M059J (cell line): ENCODE results near the gene CARD19. TPM values are rescaled to one million over a fixed set of nuclear protein-coding genes. Genes with fewer than 3 reads are reported as not detected.

Experiments
- DNase-seq: peaks from one replicate; pipeline ENCODE4 v3.0.0-alpha.2; 2012; ENCODE audit warnings: low read depth
- total RNA-seq: library from RNA; depleted of rRNA; stranded (reverse); fragments of >200 nt; shearing (Covaris generic); gene quantifications from 2 replicates; pipeline ENCODE4 v1.2.3, GENCODE V29; 2014

The CARD19 gene
- total RNA-seq, 1 experiment from 2014 or later = 88.4 TPM

DNA sequence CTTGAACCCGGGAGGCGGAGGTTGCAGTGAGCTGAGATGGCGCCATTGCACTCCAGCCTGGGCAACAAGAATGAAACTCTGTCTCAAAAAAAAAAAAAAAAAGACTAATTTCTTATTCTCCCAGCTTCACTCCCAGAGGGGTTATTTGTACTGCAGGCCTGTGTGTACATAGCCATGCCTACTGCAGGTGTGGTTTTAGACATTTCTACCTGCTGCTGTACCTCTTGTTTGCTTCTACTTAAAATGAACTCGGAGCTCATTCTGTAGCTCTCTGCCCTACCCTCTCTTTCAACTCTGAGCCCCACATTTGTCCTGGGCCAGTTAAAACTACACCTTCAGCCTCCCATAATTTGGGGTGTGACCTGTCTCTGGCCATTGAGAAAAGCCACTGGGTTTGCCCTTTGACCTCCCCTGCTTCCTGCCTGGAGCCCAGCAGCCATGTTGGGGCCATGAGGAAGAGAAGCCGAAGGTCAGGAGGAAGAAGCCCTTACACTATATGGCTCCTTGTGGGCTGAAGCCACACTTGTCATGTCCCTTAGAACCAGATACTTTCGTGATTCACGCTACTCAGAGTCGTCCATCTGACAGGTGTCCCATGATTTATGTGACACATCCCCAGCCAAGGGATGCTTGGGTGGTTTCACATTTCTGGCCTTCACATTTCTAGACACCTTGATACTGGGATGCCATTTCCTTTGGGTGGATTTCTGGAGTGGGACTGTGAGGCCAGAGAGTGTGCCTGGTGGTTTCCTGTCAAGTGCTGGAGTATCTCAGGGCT lies 9.4 kb upstream of the CARD19 start:
- DNase-seq = no peak

DNA sequence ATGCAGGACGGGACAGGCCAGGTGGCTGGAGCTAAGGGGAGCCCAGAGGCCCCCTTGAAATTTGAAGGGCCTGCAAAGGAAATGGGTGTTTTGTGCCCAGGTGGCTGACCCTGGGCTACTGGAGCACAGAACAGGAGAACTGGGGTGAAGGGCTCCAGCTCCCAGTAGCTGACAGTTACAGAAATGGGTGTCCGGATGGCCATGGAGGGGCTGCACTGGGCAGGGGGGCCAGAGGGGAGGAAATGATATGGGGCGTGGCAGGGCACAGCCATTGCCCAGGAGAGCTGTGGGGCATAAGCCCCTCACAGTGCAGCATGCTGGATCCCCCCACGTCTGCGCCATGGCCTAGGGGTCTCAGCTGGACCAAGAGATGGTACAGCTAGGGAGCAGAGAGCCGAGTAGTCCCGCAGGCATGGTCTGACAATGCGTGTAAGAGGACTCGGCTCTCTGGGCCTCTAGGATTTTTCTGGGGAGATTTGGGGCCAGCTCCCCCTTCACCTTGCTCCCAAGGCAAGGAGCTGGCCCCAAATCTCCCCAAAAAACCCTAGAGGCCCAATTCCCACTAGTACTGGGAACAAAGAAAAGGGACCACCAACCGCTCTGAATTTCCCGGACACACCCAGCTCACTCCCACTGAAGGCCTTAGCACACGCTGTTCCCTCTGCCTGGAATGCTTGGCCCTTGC lies 7.9 kb upstream of the CARD19 start:
- no peak for DNase-seq

DNA sequence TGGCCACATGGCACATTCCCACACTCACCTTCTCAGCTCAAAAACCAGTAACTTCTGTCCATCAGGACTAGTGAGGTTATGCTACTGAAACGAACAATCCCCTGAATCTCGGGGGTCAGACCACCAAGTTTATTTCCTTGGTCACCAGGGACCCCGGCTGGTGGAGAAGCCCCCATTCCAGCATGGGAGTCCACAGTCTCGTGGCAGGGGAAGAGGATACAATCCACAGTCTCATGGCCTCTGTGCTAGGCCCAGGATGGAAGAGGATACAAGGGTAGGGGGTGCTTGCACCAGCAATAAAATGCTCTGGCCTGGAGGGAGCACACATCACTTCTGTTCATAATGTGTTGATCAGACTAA lies 7.4 kb upstream of the CARD19 start:
- DNase-seq = no peak

DNA sequence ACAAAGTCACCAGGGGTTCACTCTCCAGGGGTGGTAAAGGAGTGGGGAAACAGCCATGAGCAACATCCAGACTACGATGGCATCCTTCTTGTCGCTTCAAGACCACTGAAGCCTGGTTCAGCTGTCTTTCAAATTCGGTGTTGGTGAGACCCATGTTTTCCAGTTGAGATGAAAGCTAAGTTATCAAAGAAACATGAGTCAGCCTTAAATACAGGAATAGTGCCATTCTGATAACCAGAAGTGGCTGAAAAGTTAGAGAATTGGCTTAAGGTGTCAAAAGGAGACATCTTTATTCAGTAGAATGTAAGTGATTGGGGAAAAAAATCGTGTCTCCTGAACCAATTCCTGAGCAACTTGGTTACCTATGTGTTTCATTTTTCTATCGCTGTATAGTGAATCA lies 7.0 kb upstream of the CARD19 start:
- DNase-seq = no peak

DNA sequence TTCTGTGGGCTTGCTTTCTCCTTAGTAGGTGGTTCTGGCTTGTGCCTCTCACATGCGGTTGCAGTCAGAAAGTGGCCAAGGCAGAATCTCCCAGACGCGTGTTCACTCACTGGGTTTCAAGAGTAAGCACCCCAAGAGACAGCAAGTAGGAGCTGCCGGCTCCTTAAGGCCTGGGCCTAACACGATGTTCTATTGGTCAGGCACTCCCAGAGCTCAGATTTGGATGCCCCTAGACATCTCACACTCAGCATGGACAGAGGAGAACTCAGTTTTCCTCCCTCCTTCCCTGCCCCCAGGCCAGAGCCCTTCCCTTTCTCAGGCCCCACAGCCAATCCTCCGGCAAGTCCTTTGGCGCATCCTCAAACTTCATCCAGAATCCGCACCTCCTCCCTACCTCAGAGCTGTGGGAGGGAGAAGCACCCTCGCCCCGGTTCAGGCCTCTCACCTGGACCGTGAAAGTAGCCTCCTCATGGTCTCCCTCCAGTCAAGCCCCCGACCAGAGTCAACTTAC lies 6.5 kb upstream of the CARD19 start:
- DNase-seq = no peak

DNA sequence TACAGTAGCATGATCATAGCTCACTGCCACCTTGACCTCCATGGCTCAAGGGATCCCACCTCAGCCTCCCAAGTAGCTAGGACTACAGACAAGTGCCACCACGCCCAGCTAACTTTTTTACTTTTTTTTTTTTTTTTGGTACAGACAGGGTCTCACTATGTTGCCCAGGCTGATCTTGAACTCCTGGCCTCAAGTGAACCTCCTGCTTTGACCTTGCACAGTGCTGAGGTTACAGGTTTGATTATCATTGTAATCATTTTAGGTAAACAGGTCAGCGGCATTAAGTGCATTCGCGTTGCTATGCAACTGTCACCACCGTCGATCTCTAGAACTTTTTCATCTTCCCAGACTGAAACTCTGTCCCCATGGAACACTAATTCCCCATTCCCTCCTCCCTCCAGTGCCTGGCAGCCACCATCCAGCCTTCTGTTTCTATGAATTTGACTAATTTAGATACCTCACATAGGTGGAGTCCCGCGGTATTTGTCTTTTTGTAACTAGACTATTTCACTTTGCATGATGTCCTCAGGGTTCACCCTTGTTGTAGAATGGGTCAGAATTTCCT lies 5.8 kb upstream of the CARD19 start:
- no peak for DNase-seq

DNA sequence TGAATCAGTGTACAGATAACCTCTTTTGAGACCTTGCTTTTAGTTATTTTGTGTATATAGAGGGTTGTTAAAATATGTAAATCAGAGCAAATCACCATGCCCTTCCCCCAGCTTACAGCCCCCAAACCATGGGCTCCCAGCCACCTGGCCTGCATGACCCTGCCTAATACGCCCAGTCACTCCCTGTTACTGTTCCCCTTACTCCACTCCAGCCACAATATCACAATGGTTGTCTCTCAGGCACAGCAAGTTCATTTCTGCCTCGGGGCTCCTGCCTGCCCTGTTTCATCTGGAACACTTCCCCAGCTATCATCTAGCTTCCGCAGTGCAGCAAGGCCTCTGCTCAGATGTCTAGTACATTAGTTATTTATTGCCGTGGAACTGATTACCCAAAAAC lies 5.0 kb upstream of the CARD19 start:
- DNase-seq = no peak

DNA sequence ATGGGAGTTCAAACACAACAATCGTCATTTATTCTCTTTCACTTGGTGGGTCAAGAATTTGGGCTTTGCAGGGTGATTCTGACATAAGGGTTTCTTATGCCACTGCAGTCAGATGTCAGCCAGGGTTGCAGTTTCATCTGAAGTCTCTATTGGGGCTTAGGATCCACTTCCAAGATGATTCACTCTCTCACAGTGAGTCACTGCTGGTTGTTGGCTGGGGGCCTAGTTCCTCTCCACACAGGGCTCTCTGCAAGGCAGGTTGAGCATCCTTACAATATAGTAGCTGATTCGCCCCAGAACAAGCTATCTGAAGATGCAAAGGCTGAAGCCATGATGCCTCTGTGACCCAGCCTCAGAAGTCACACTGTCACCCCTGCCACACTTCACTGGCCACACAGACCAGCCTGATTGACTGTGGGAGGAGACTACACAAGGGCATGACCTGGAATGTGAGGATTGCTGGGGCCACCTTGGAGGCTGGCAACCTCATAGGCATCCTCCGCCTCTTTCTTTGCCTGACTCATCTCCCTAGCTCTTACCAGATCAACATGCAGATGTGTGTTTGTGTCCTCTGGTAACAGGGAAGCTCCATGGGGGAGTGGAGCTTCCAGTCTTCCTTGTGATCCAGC lies 4.5 kb upstream of the CARD19 start:
- DNase-seq = peak; percentile 80

DNA sequence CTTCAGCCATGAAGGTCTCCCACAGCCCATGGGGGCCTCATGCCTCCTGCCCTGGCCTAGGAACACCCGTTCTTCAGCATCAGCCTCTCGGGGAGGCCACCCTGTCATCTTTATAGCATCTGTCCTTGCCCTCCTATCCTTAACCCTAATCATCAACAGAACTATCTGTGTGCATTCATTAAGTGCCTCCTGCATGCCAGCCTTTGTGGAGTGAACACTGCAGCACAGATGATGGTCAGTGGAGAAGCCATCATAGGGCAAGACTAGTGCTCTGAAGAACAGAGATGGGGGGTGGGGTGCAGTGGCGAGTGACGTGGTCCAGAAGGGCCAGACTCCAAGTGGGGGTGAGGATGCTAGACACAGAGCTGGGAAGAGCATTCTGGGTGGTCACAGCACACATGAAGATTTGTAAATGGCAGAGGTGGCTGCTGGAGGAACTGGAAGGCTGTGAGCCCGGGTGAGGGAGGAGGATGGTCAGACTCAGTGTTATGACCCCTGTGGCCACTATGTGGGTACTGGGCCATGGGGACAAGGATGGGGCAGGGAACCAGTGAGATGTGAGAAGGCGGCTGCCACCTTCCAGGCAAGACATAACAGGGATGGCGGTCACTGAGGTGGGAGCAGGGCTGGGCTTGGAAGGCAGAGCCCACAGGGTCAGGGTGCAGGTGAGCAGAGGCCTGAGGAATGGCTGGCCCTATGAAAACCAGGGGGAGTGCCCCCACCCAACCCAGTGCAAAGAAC lies 3.6 kb upstream of the CARD19 start:
- no peak for DNase-seq

DNA sequence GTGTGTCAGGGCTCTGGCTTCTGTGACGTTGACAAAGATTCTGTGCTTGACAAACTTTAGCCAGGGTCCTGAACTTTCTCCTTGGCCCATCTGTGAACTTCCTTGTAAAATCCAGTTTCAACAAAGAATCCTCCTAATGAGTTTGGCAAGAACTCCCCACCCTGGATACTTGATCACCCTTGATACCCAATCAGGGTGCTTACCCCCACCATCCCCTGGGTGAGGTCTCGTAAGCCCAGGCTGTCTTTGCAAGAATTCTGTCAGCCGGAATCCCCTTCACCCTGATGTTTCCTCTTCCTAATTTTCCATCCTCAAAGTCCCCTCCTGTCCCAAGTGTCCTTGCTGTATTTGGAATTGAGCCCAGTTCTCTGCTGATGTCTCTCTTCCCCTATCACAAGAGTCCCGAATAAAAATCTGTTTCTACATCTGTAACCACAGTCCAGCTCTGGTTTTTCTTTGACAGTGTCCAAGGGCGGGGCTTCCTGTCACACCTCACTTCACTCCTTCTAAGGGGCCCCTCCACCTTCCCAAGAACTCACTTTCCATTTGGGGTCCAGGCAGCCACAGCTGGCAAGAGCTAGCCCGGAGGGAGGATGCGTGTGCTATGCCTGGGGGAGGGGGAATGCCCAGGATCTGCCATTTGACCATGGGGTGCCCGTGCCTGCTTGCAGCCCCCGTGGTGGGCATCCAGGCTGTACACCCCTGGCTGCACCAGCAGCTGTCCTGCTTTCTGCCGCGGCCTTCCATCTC lies 2.7 kb upstream of the CARD19 start:
- DNase-seq = no peak

DNA sequence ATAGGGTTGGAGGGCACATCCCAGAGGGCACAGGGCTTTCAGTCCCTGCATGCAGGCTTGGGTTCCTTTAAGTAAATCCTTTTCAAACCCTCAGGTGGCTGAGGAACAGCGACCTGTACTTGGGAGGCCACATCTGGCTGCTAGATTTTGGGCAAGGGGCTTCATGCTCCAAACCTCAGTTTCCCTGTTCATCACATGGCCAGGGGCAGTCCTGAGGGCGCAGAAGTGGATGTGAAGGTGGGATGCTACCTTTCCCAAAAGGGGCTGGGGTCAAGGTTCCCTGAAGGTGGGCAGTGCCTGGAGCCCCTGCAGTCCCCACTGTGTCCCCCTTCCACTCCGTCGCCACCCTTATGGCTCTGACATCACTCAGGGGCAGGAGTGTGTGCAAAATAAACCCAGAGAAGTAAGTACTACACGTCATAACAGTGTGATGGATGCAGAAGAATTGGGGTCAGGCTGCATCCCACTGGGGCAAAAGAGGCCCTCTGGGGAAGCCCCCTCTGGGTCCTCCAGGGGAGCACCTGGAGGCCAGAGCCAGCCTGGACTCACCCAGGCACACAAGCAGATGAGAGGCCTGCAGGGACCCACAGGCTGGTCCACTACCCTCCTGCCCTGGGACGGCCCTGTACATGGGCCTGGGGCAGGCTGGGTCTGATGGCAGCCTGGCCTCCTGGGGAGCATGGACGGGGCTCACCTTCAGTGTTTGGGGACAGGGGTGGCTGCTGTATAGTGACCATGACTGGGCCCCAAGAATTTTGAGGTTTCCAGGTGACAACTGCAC lies 1.9 kb upstream of the CARD19 start:
- DNase-seq = no peak

DNA sequence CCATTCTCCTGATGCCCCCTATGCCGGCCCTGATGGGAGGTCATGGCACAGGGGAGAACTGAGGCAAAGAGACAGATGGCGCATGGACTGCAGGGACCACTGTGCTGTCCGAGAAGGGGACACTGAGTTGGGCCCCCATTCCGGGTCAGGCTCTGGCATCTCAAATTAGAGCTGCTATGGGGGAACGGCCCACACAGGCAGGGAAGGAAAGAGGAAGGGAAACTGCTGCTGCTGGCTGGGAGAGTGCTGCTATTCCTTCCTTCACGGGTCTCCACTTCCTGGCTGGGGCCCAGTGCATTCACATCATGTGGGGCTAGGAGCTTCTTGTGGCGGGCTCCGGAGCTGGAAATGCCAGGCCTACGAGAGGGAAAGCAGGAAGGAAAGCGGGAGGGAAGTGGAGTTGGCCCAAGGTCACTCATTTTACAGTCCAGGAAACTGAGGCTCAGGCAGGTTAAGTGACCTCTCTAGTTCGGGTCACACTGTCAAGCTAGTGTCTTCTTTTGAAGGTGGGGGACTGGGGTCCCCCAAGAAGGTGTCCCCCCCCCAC lies 1.3 kb upstream of the CARD19 start:
- DNase-seq = no peak

DNA sequence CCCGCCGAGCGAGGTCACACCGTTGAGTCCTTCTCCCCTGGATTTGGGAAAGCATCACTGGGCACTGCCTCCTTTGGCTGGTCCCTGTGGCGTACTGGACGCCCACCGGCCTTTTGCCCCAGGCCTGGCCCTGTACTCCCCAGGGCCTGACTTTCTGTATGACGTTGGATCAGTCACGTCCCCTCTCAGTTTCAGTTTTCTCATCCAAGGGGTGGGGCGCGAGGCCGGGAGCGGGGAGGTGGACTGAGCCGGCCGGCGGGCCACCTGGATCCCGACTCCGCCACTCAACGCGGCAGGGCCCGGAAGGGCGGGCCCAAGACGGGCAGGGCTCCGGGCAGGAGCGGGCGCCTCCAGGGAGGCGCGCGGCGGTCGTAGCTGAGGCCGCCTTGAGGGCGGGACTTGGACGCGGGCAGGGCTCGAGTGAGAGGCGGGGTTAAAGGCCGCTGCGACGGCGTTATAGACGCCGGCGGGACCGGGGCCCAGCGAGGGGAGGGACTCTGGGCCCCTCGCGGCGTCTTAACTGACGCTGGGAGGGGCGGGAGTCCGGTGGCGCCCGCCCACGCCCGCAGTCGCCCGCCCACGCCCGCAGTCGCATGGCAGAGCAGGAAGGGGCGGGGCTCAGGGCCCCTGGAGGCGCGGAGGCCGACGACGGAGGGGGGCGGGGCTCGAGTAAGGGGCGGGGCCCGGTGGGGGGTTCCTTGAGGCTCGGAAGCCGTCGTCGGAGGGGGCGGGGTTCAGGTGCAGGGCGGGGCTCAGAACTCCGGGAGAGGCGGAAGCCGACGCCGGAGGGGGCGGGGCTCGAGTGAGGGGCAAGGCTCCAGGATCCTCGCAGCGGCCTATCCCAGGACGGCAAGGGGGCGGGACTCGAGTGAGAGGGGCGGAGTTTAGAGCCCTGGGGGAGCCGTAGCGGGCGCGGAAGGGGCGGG lies 549 bp upstream of the CARD19 start:
- peak; percentile 96 for DNase-seq

DNA sequence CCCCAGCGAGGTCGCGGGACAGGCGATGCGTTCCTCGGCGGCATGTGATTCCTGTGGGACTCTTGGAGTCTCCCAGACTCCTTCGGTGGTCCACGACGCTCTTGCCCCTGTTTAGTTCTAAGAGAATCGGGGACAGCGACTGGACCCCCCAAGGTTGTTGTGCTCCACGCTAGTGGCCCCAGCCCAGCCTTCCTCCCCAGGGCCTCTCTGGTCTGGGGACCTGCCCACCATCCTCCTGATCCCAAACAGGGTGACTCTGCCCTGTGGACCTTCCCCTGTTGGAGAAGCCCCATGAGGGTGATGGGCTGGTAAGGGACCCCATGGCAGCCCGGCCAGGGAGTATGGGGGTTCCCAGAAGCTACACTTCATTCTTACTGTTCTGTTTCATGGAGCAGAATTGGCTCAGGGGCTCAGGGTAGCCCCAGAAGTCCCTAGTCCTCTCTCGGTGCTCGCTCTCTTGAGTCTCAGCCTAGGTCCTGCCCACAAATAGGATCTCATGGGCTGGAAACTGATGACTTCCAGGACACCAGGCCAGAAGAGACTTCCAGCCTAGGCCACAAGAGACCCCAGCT lies 880 bp downstream of the CARD19 start:
- no peak for DNase-seq

DNA sequence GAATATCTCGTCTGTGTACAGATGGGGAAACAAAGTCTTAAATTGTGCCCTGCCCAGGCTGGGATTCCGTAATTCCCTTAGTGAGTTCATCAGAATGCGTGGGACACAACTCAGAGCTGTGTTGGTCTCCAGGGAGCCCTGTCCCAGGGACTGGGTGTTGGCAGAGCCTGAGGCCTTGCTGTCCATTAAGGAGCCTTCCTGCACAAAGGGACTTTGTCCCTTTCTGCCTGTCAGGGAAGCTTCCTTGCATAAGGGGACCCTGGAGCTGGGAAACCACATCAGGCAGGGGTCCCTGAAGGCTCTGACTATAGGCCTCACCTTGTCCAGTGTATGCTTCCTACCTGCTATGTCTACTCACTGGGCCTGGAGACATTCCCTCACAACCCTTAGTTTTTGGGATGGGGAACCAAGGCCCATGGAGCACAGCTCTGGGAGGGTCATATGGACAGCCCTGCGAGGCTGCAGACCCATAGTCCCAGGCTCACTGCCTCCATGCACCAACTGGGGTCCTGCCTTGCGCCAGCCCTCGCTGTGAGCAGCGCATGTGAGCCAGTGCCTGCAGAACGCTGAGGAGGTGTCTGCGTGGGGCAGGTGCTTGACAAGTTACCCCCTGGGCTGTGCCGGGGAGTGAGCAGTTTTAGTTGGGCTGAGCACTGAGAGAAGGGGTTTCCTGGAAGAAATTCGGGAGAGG lies 1.6 kb downstream of the CARD19 start:
- no peak for DNase-seq

DNA sequence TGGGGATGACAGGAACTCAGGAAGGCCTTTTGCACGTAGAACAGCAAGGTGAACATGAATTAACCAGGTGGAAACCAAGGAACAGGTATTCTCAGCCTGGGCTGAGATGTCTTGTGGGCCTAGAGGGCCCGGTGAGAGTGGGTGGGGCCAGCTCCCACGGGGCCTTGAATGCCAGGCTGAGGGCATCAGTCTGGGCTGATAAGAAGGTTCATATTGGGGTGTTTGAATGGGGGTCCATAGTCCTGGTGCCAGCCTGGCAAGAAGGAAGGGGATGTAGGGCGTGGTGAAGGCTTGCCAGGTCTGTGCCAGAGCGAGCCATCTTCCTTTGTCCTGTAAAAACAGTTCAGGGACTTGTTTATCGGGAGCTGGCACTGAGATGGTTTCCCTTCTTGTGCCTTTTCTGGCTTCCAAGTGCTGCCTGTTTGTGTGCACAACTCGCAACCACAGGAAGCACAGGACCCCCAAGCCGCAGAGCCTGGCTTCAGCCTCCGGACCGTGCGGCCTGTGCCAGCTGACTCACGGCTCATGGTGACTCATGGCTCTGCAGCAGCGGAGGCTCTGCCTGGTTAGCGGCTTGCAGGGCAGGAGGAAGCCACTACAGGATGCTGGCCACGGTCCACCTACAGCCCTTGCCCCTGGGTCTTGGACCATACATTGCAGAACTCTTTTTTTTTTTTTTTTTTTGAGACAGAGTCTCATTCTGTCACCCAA lies 2.4 kb downstream of the CARD19 start:
- DNase-seq = peak; percentile 99

DNA sequence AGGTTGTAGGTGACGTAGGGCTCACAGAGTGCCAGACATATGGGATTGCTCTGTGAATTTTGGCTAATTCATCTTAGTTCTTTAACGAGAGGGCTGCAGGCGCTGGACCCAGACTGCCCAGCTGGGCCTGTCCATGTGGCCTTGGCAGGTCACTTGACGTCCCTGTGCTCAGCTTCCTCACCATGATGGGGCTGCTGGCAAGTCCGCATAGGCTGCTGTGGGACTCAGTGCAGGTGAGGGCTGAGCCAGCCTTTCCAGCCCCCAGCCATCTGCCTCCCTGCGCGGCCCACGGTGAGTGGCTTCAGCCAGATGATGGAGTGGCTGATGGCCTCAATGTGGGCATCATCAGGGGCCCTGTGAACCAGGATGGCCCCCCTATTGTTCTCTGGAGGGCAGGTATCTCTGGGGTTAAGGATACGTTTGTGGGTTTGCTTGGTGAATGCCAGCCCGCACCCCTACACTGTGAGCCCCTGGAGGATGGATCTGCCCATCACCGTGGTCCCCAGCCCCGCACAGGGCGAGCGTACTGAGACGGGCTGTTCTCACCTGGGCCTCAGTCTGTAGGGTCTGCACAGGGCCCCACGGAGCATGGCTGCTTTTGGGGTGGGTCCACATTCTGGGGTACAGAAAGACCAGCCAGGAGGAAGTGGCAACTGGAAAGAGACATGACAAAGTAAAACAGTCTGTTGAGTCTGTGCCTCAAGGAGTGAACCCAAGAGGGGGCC lies 3.7 kb downstream of the CARD19 start:
- DNase-seq = no peak
